Tibial nerve (tissue), 4 donors: Measurements from ENCODE around the gene SPATC1L. TPM values are rescaled to one million over a fixed set of nuclear protein-coding genes. Genes with fewer than 3 reads are reported as not detected.
"Not testable (repeated sequence)": the region's sequence is repeated elsewhere in the genome, so short reads cannot be mapped to it uniquely, and the experiment has no call there.

Experiments
- DNase-seq, 2 donors: peaks; one replicate each; pipeline ENCODE4 v3.0.0-alpha.2; 2019; ENCODE audit warnings: low spot score in 2 of 2
- H3K27ac ChIP-seq, 4 donors: fragments of 200-600 bp; sonication (generic) in 3 of 4; one replicate each; pipeline ENCODE4 v1.5.1; 2017 to 2019; ENCODE audit warnings: mild to moderate bottlenecking in 1 of 4
- H3K27me3 ChIP-seq, 2 donors: fragments of 200-600 bp; sonication (generic) in 1 of 2; one replicate each; pipeline versions ENCODE4 v1.5.1 to v1.6.0; 2017 to 2019
- H3K36me3 ChIP-seq, 3 donors: fragments of 200-600 bp; sonication (generic); one replicate each; pipeline ENCODE4 v1.5.1; 2018 to 2019
- H3K4me1 ChIP-seq, 4 donors: fragments of 200-600 bp; sonication (generic) in 3 of 4; one replicate each; pipeline ENCODE4 v1.5.1; 2017 to 2019
- H3K4me3 ChIP-seq, 4 donors: fragments of 200-600 bp; sonication (generic) in 3 of 4; one replicate each; pipeline ENCODE4 v1.5.1; 2017 to 2019; ENCODE audit warnings: mild to moderate bottlenecking in 1 of 4, moderate library complexity in 1 of 4
- H3K9me3 ChIP-seq, 4 donors: fragments of 200-600 bp; sonication (generic) in 3 of 4; one replicate each; pipeline ENCODE4 v1.5.1; 2017 to 2019
- CTCF ChIP-seq, 5 experiments: fragments of 200-600 bp in 3 of 5; fragments of 450-650 bp in 2 of 5; sonication (generic) in 3 of 5; IDR thresholded peaks; one replicate each; pipeline ENCODE4 v1.5.1; 2016 to 2019; ENCODE audit warnings: antibody characterized with exemption in 5 of 5, mild to moderate bottlenecking in 3 of 5, moderate library complexity in 2 of 5
- EP300 ChIP-seq, 2 donors: sonication (generic); formaldehyde crosslinking; IDR thresholded peaks; one replicate each; pipeline ENCODE4 v1.6.1; 2017; ENCODE audit warnings: antibody characterized with exemption in 2 of 2, mild to moderate bottlenecking in 1 of 2
- POLR2A ChIP-seq, 2 donors: fragments of 450-650 bp; IDR thresholded peaks; one replicate each; pipeline ENCODE4 v1.6.1; 2017; ENCODE audit warnings: antibody characterized with exemption in 2 of 2, mild to moderate bottlenecking in 2 of 2, moderate library complexity in 2 of 2
- WGBS, 2 donors: methylation state at CpG; one replicate each; pipeline ENCODE4 v1.1.5; 2018; 5-methylcytosine and 5-hydroxymethylcytosine counted together
- total RNA-seq, 4 donors: library from RNA; depleted of rRNA; stranded (reverse); fragments of >200 nt; gene quantifications; one replicate each; pipeline ENCODE4 v1.1.0, GENCODE V29; 2016

Gene SPATC1L
- total RNA-seq, 4 donors from 2014 or later: 4.5 to 12.9 (median 8.0) TPM

GRCh38 chr21:46173573-46173972 is 10.7 kb downstream of the SPATC1L start:
- WGBS, 2 donors: 100% methylated on average over 1 of the region's 1 CpG
- DNase-seq: no peak
- no peak for TF ChIP-seq EP300 (IDR thresholded peaks at IDR 0.05)

GRCh38 chr21:46172863-46173528 is 11.3 kb downstream of the SPATC1L start:
- Histone ChIP-seq H3K27ac (no peak overlapping the region), H3K4me3 (no peak overlapping the region), H3K27me3 (no peaks in the 10 kb centered on the region), H3K36me3 (peaks cover 0 to 6% (median 0%) of the 10 kb centered on the region in 3 donors), H3K4me1 (no peaks in the 10 kb centered on the region), H3K9me3 (peaks cover 0 to 22% (median 2%) of the 10 kb centered on the region in 4 donors)
- no peak for TF ChIP-seq EP300 (IDR thresholded peaks at IDR 0.05)
- TF ChIP-seq POLR2A (IDR thresholded peaks at IDR 0.05): no peak
- no peak for TF ChIP-seq CTCF (IDR thresholded peaks at IDR 0.05)
- DNase-seq: no peak
- WGBS, 2 donors: 87 to 88% methylated on average over 4 to 6 of the region's 6 CpGs

More at GRCh38 chr21:46173573-46173972, 10.7 kb downstream of the SPATC1L start:
- Histone ChIP-seq H3K27ac (no peak overlapping the region), H3K4me3 (no peak overlapping the region), H3K36me3 (no peaks in the 10 kb centered on the region), H3K27me3 (no peaks in the 10 kb centered on the region), H3K9me3 (peaks cover 0 to 22% (median 2%) of the 10 kb centered on the region in 4 donors), H3K4me1 (no peaks in the 10 kb centered on the region)

- TF ChIP-seq CTCF (IDR thresholded peaks at IDR 0.05) (no peak), EP300 (IDR thresholded peaks at IDR 0.05) (no peak), POLR2A (IDR thresholded peaks at IDR 0.05) (no peak)
- H3K4me1 ChIP-seq: no peaks in the 10 kb centered on the region
- H3K36me3 ChIP-seq: peaks cover 0 to 7% (median 0%) of the 10 kb centered on the region in 3 donors
- H3K27ac ChIP-seq: no peak overlapping the region
- no peak overlapping the region for H3K4me3 ChIP-seq
- H3K27me3 ChIP-seq: no peaks in the 10 kb centered on the region
- DNase-seq: no peak
- 83 to 86% methylated on average over 21 of the region's 21 CpGs for WGBS, 2 donors
- peaks cover 0 to 22% (median 2%) of the 10 kb centered on the region in 4 donors for H3K9me3 ChIP-seq
Measured at GRCh38 chr21:46171996-46172862, 12.0 kb downstream of the SPATC1L start.

GRCh38 chr21:46171585-46171984 is 12.7 kb downstream of the SPATC1L start:
- no peak overlapping the region for H3K4me3 ChIP-seq
- H3K27me3 ChIP-seq: no peaks in the 10 kb centered on the region
- TF ChIP-seq EP300 (IDR thresholded peaks at IDR 0.05) (no peak), POLR2A (IDR thresholded peaks at IDR 0.05) (no peak), CTCF (IDR thresholded peaks at IDR 0.05) (no peak)
- DNase-seq: no peak
- H3K36me3 ChIP-seq: peaks cover 0 to 7% (median 0%) of the 10 kb centered on the region in 3 donors
- no peaks in the 10 kb centered on the region for H3K4me1 ChIP-seq
- no peak overlapping the region for H3K27ac ChIP-seq
- WGBS, 2 donors: 28 to 63% methylated on average over 2 of the region's 2 CpGs
- H3K9me3 ChIP-seq: peaks cover 0 to 18% (median under 1%) of the 10 kb centered on the region in 4 donors

- 63 to 71% methylated on average over 1 of the region's 1 CpG for WGBS, 2 donors
Measured at GRCh38 chr21:46170436-46171193, 13.6 kb downstream of the SPATC1L start.

More at GRCh38 chr21:46170436-46171193, 13.6 kb downstream of the SPATC1L start:
- DNase-seq, H3K27me3 ChIP-seq, H3K36me3 ChIP-seq, H3K4me1 ChIP-seq, H3K27ac ChIP-seq, H3K4me3 ChIP-seq: not testable (repeated sequence)
- peaks cover 0 to 17% (median 0%) of the 10 kb centered on the region in 4 donors for H3K9me3 ChIP-seq
